ENCODE measurements around the gene COMMD4.

The COMMD4 gene

DNA sequence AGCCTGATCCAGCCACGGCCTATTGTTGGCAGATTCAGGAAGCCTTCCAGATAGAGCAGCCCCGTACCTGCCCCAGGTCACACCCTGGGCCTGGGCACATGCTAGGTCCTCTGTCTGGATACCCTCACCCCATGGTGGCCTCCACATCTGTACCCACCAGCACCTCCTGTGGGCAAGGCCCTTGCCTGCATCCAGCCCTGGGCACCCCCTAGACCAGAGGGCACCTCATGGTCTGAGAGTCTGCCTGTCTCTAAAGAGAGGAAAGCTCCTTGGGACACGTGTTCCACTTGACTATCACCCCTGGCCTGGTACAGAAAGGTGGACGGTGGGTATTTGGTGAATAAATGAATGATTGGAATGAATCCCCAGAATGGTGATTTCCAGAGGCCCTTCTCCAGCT is 8.9 kb upstream of the COMMD4 start:
- H3K4me1 ChIP-seq (ENCODE audit: control insufficient read depth, insufficient read depth, low read depth, low read length), result no peaks in the 10 kb centered on the region
- H2BK15ac ChIP-seq (ENCODE audit: low read depth, poor library complexity, severe bottlenecking), result no peak overlapping the region
- H3K14ac ChIP-seq (ENCODE audit: low read length in 2 of 2), result no peak overlapping the region
- H4K91ac ChIP-seq (ENCODE audit: low read length), result no peak overlapping the region
- H3K4ac ChIP-seq (ENCODE audit: low read depth in 1 of 2, low read length in 2 of 2), result no peak overlapping the region
- H3K27ac ChIP-seq (ENCODE audit: low read length, poor library complexity, severe bottlenecking), result no peak overlapping the region
- H3K79me1 ChIP-seq (replicated peaks; ENCODE audit: low read length, poor library complexity, severe bottlenecking), result no peaks in the 10 kb centered on the region
- no peak overlapping the region for H3K23ac ChIP-seq (ENCODE audit: low read length in 2 of 2)
- no peaks in the 10 kb centered on the region for H3K9me3 ChIP-seq (ENCODE audit: control insufficient read depth, low read length)
- H3K18ac ChIP-seq (ENCODE audit: low read depth in 1 of 2, low read length in 2 of 2), result no peak overlapping the region
- H3K36me3 ChIP-seq (ENCODE audit: control insufficient read depth in 1 of 2, insufficient read depth in 2 of 2, low read depth in 1 of 2, low read length in 2 of 2), result no peaks in the 10 kb centered on the region
- no peak overlapping the region for H3K4me2 ChIP-seq (ENCODE audit: low read length, poor library complexity, severe bottlenecking)
- 82% methylated on average over 4 of the region's 4 CpGs for WGBS
- H3K27me3 ChIP-seq (ENCODE audit: control insufficient read depth in 1 of 2, insufficient read depth in 1 of 2, low read length in 2 of 2), result peaks cover 0 to 12% of the 10 kb centered on the region in 2 experiments
- H2BK5ac ChIP-seq (ENCODE audit: low read depth, low read length, poor library complexity, severe bottlenecking), result no peak overlapping the region
- no peak overlapping the region for H2BK120ac ChIP-seq (ENCODE audit: low read depth, low read length)
- H3K9ac ChIP-seq (ENCODE audit: low read length), result no peak overlapping the region
- no peak for DNase-seq
- H4K8ac ChIP-seq (ENCODE audit: low read length), result no peak overlapping the region
- H2AFZ ChIP-seq (ENCODE audit: low read depth, low read length), result no peak overlapping the region
- H2BK12ac ChIP-seq (ENCODE audit: low read length in 2 of 2), result no peak overlapping the region
- H2AK5ac ChIP-seq (ENCODE audit: low read length, severe bottlenecking), result no peak overlapping the region
- no peak overlapping the region for H3K4me3 ChIP-seq (ENCODE audit: insufficient read depth in 1 of 2, low read depth in 1 of 2, low read length in 2 of 2)

DNA sequence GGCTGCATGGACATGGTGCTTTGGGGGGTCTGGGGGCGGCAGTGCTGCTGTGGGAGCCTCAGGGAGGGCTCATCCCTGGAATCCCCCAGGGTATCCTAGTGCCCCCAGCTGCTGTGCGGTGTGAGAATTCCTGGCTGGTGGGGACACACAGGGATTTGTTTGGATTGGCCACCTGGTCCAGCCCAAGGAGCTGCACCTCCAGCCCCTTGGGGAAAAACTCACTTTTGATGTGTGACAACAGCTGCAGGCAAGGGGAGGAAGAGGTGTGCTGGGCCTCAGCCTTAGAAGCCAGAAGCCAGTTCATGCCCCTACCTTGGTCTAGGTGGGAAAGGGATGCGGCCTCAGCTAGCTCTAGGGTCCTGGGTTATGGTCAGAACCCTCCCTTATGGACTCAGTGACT is 8.4 kb upstream of the COMMD4 start:
- H3K4me1 ChIP-seq (ENCODE audit: control insufficient read depth, insufficient read depth, low read depth, low read length), result no peaks in the 10 kb centered on the region
- no peaks in the 10 kb centered on the region for H3K36me3 ChIP-seq (ENCODE audit: control insufficient read depth in 1 of 2, insufficient read depth in 2 of 2, low read depth in 1 of 2, low read length in 2 of 2)
- no peak overlapping the region for H2BK5ac ChIP-seq (ENCODE audit: low read depth, low read length, poor library complexity, severe bottlenecking)
- no peak overlapping the region for H3K14ac ChIP-seq (ENCODE audit: low read length in 2 of 2)
- peaks cover 0 to 12% of the 10 kb centered on the region in 2 experiments for H3K27me3 ChIP-seq (ENCODE audit: control insufficient read depth in 1 of 2, insufficient read depth in 1 of 2, low read length in 2 of 2)
- no peak overlapping the region for H3K18ac ChIP-seq (ENCODE audit: low read depth in 1 of 2, low read length in 2 of 2)
- no peak overlapping the region for H4K8ac ChIP-seq (ENCODE audit: low read length)
- H2BK15ac ChIP-seq (ENCODE audit: low read depth, poor library complexity, severe bottlenecking), result no peak overlapping the region
- no peak overlapping the region for H4K91ac ChIP-seq (ENCODE audit: low read length)
- no peak for DNase-seq
- H3K27ac ChIP-seq (ENCODE audit: low read length, poor library complexity, severe bottlenecking), result no peak overlapping the region
- no peak overlapping the region for H2BK12ac ChIP-seq (ENCODE audit: low read length in 2 of 2)
- no peak overlapping the region for H3K4me3 ChIP-seq (ENCODE audit: insufficient read depth in 1 of 2, low read depth in 1 of 2, low read length in 2 of 2)
- no peak overlapping the region for H2AK5ac ChIP-seq (ENCODE audit: low read length, severe bottlenecking)
- no peak overlapping the region for H3K9ac ChIP-seq (ENCODE audit: low read length)
- H3K4ac ChIP-seq (ENCODE audit: low read depth in 1 of 2, low read length in 2 of 2), result no peak overlapping the region
- H3K23ac ChIP-seq (ENCODE audit: low read length in 2 of 2), result no peak overlapping the region
- H3K79me1 ChIP-seq (replicated peaks; ENCODE audit: low read length, poor library complexity, severe bottlenecking), result no peaks in the 10 kb centered on the region
- no peak overlapping the region for H3K4me2 ChIP-seq (ENCODE audit: low read length, poor library complexity, severe bottlenecking)
- no peaks in the 10 kb centered on the region for H3K9me3 ChIP-seq (ENCODE audit: control insufficient read depth, low read length)
- WGBS, result 78% methylated on average over 3 of the region's 3 CpGs
- H2BK120ac ChIP-seq (ENCODE audit: low read depth, low read length), result no peak overlapping the region
- no peak overlapping the region for H2AFZ ChIP-seq (ENCODE audit: low read depth, low read length)

DNA sequence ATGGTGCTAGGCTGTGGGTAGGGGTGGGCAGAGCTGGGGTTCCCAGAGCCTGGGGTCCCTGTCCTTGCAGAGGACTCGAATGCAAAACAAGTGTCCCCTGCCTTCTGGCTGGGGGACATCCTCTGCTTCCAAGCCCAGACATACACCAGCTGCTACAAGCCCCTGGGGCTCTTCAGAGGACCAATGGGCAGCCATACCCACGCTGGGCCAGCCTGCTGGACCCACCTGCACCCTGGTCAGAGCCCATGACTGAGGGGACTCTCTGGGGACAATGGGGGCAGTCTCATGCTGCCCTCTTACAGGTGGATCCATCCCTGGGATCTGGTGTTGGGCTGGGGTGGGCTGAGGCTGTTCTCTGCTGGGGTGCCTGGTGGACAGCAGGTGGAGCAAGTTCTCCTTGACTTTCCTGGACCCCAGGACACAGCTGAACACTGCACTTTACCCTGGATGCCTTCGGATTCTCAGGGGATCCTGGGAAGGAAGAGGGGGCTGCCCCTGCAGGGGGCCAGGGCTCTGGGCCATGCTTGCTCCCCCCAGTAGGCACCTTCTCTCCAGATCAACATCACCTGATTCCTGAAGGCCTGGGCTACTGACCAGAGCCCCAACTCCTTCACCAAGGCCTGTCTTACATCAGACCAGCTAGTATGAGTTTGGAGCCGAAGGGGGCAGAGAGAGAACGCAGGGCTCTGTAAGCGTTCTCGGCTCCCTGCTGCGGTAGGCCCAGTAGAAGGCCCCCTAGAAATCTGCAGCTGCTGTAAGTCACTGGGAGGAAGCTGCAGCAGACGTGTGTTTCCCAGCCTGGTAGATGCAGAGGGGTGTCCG is 7.2 kb upstream of the COMMD4 start:
- Histone ChIP-seq H3K36me3 (ENCODE audit: control insufficient read depth in 1 of 2, insufficient read depth in 2 of 2, low read depth in 1 of 2, low read length in 2 of 2) (no peaks in the 10 kb centered on the region), H2BK15ac (ENCODE audit: low read depth, poor library complexity, severe bottlenecking) (no peak overlapping the region), H3K4me2 (ENCODE audit: low read length, poor library complexity, severe bottlenecking) (no peak overlapping the region), H4K8ac (ENCODE audit: low read length) (no peak overlapping the region), H4K91ac (ENCODE audit: low read length) (no peak overlapping the region), H3K4me1 (ENCODE audit: control insufficient read depth, insufficient read depth, low read depth, low read length) (no peaks in the 10 kb centered on the region), H3K18ac (ENCODE audit: low read depth in 1 of 2, low read length in 2 of 2) (no peak overlapping the region), H2BK5ac (ENCODE audit: low read depth, low read length, poor library complexity, severe bottlenecking) (no peak overlapping the region), H3K27me3 (ENCODE audit: control insufficient read depth in 1 of 2, insufficient read depth in 1 of 2, low read length in 2 of 2) (peaks cover 0 to 8% of the 10 kb centered on the region in 2 experiments), H3K23ac (ENCODE audit: low read length in 2 of 2) (no peak overlapping the region), H2AK5ac (ENCODE audit: low read length, severe bottlenecking) (no peak overlapping the region), H3K79me1 (replicated peaks; ENCODE audit: low read length, poor library complexity, severe bottlenecking) (no peaks in the 10 kb centered on the region), H3K9ac (ENCODE audit: low read length) (no peak overlapping the region), H3K4me3 (ENCODE audit: insufficient read depth in 1 of 2, low read depth in 1 of 2, low read length in 2 of 2) (no peak overlapping the region), H2AFZ (ENCODE audit: low read depth, low read length) (no peak overlapping the region), H3K9me3 (ENCODE audit: control insufficient read depth, low read length) (no peaks in the 10 kb centered on the region), H2BK12ac (ENCODE audit: low read length in 2 of 2) (no peak overlapping the region), H2BK120ac (ENCODE audit: low read depth, low read length) (no peak overlapping the region), H3K14ac (ENCODE audit: low read length in 2 of 2) (no peak overlapping the region), H3K27ac (ENCODE audit: low read length, poor library complexity, severe bottlenecking) (no peak overlapping the region), H3K4ac (ENCODE audit: low read depth in 1 of 2, low read length in 2 of 2) (no peak overlapping the region)
- no peak for DNase-seq
- WGBS, result 77% methylated on average over 10 of the region's 10 CpGs

DNA sequence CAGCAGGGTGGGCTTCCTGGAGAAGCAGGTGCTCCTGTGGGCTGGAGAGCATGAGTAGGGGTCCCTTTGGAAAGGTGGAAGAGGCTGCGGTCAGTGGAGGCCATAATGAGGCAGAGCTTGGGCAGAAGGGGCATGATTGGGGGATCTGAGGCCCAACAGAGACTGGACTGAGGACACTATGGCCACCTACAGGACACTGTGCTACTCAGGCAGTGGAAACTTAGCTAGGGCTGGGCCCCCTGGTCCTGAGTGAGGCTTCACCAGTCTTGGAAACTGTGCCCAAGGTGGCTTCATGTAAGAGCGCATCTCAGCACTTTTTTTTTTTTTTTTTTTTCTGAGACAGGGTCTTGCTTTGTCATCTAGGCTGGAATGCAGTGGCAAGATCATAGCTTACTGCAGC is 6.3 kb upstream of the COMMD4 start:
- Histone ChIP-seq H3K79me1 (replicated peaks; ENCODE audit: low read length, poor library complexity, severe bottlenecking) (no peaks in the 10 kb centered on the region), H3K4me2 (ENCODE audit: low read length, poor library complexity, severe bottlenecking) (no peak overlapping the region), H2BK5ac (ENCODE audit: low read depth, low read length, poor library complexity, severe bottlenecking) (no peak overlapping the region), H3K4ac (ENCODE audit: low read depth in 1 of 2, low read length in 2 of 2) (no peak overlapping the region), H2BK120ac (ENCODE audit: low read depth, low read length) (no peak overlapping the region), H2AFZ (ENCODE audit: low read depth, low read length) (no peak overlapping the region), H3K23ac (ENCODE audit: low read length in 2 of 2) (no peak overlapping the region), H3K14ac (ENCODE audit: low read length in 2 of 2) (no peak overlapping the region), H3K27ac (ENCODE audit: low read length, poor library complexity, severe bottlenecking) (no peak overlapping the region), H2AK5ac (ENCODE audit: low read length, severe bottlenecking) (no peak overlapping the region), H3K4me1 (ENCODE audit: control insufficient read depth, insufficient read depth, low read depth, low read length) (no peaks in the 10 kb centered on the region), H4K8ac (ENCODE audit: low read length) (no peak overlapping the region), H3K4me3 (ENCODE audit: insufficient read depth in 1 of 2, low read depth in 1 of 2, low read length in 2 of 2) (no peak overlapping the region), H3K36me3 (ENCODE audit: control insufficient read depth in 1 of 2, insufficient read depth in 2 of 2, low read depth in 1 of 2, low read length in 2 of 2) (no peaks in the 10 kb centered on the region), H3K9me3 (ENCODE audit: control insufficient read depth, low read length) (no peaks in the 10 kb centered on the region), H2BK12ac (ENCODE audit: low read length in 2 of 2) (no peak overlapping the region), H3K18ac (ENCODE audit: low read depth in 1 of 2, low read length in 2 of 2) (no peak overlapping the region), H3K9ac (ENCODE audit: low read length) (no peak overlapping the region), H4K91ac (ENCODE audit: low read length) (no peak overlapping the region), H2BK15ac (ENCODE audit: low read depth, poor library complexity, severe bottlenecking) (no peak overlapping the region), H3K27me3 (ENCODE audit: control insufficient read depth in 1 of 2, insufficient read depth in 1 of 2, low read length in 2 of 2) (peaks cover 0 to 5% of the 10 kb centered on the region in 2 experiments)
- DNase-seq, result no peak
- 100% methylated on average over 2 of the region's 2 CpGs for WGBS

Measured in mesenchymal stem cell (in vitro differentiated cells and primary cell).